OCI-LY1 (cell line): ENCODE results near the gene ZNF627.

ENCODE experiments used
- H2AFZ ChIP-seq: fragments of 200-600 bp; sonication (generic), shearing (Covaris generic); 2 replicates; pipeline ENCODE4 v1.6.0; 2014; ENCODE audit warnings: antibody characterized with exemption, mild to moderate bottlenecking, low read length
- H3F3A ChIP-seq: fragments of 200-600 bp; sonication (generic), shearing (Covaris generic); 2 replicates; pipeline ENCODE4 v1.6.0; 2014; ENCODE audit warnings: mild to moderate bottlenecking, antibody characterized with exemption, low read length, moderate library complexity; ENCODE audit not compliant: insufficient read depth
- H3K27ac ChIP-seq: fragments of 200-600 bp; sonication (generic); 2 replicates; pipeline ENCODE4 v1.5.1; 2014; ENCODE audit warnings: low read length, mixed run types, mild to moderate bottlenecking, low read depth; ENCODE audit not compliant: poor library complexity, severe bottlenecking
- H3K27me3 ChIP-seq: fragments of 200-600 bp; sonication (generic); 2 replicates; pipeline ENCODE4 v1.6.0; 2014; ENCODE audit warnings: antibody characterized with exemption, mild to moderate bottlenecking, low read length, moderate library complexity; ENCODE audit not compliant: insufficient read depth
- H3K36me3 ChIP-seq: fragments of 200-600 bp; sonication (generic); 2 replicates; pipeline ENCODE4 v1.6.1; 2014; ENCODE audit warnings: mild to moderate bottlenecking, antibody characterized with exemption, low read length, moderate library complexity, mixed read lengths; ENCODE audit not compliant: insufficient read depth
- H3K4me1 ChIP-seq: fragments of 200-600 bp; sonication (generic); 2 replicates; pipeline ENCODE4 v1.5.1; 2014; ENCODE audit warnings: mild to moderate bottlenecking, low read length, moderate library complexity; ENCODE audit not compliant: insufficient read depth, severe bottlenecking
- H3K4me2 ChIP-seq: fragments of 200-600 bp; sonication (generic), shearing (Covaris generic); 2 replicates; pipeline ENCODE4 v1.6.1; 2014; ENCODE audit warnings: low read length
- H3K4me3 ChIP-seq: fragments of 200-600 bp; sonication (generic); 2 replicates; pipeline ENCODE4 v1.5.1; 2014; ENCODE audit warnings: low read length, low read depth, mild to moderate bottlenecking, mixed read lengths; ENCODE audit not compliant: poor library complexity, severe bottlenecking
- H3K79me2 ChIP-seq: fragments of 200-600 bp; shearing (Covaris generic); 2 replicates; pipeline ENCODE4 v1.6.1; 2016; ENCODE audit warnings: mixed run types, low read length, mixed read lengths; ENCODE audit not compliant: insufficient read depth
- H3K9ac ChIP-seq: fragments of 200-600 bp; sonication (generic), shearing (Covaris generic); 2 replicates; pipeline ENCODE4 v1.6.1; 2014; ENCODE audit warnings: mild to moderate bottlenecking, low read length, mixed read lengths
- H3K9me2 ChIP-seq: fragments of 200-600 bp; sonication (generic), shearing (Covaris generic); 2 replicates; pipeline ENCODE4 v1.6.1; 2014; ENCODE audit warnings: low read depth, mild to moderate bottlenecking, low read length, mixed read lengths
- H3K9me3 ChIP-seq: fragments of 200-600 bp; shearing (Covaris generic); 2 replicates; pipeline ENCODE4 v1.6.1; 2014; ENCODE audit warnings: low read length, mixed read lengths
- H4K20me1 ChIP-seq: fragments of 200-600 bp; sonication (generic), shearing (Covaris generic); 2 replicates; pipeline ENCODE4 v1.6.0; 2016; ENCODE audit warnings: mild to moderate bottlenecking, low read length; ENCODE audit not compliant: insufficient read depth
- EZH2 ChIP-seq: fragments of 200-600 bp; sonication (generic), shearing (Covaris generic); IDR thresholded peaks from 2 replicates; pipeline ENCODE4 v1.8.0; 2017; ENCODE audit warnings: borderline replicate concordance, mixed run types, mild to moderate bottlenecking, antibody characterized with exemption, low read length, moderate library complexity, mixed read lengths
- TF ChIP-seq, protein P1 (sequence below): fragments of 200-600 bp; sonication (generic), shearing (Covaris generic); IDR thresholded peaks from 2 replicates; pipeline ENCODE4 v1.5.1; 2017; ENCODE audit warnings: mild to moderate bottlenecking, antibody characterized with exemption, low read length, moderate library complexity, mixed read lengths

ZNF627 gene

GRCh38 chr19:11550265-11550664 is 47.0 kb upstream of the ZNF627 start:
- Histone ChIP-seq H3K27ac (no peak overlapping the region), H3K9me3 (no peaks in the 10 kb centered on the region), H3K36me3 (peaks cover 27% of the 10 kb centered on the region), H3K9me2 (no peaks in the 10 kb centered on the region), H2AFZ (no peak overlapping the region), H3K9ac (no peak overlapping the region), H3K79me2 (no peaks in the 10 kb centered on the region), H3F3A (no peaks in the 10 kb centered on the region), H3K4me2 (no peak overlapping the region), H4K20me1 (no peaks in the 10 kb centered on the region), H3K4me3 (no peak overlapping the region), H3K27me3 (no peaks in the 10 kb centered on the region), H3K4me1 (peaks cover 7% of the 10 kb centered on the region)
- no peak for TF ChIP-seq EZH2
- TF ChIP-seq, protein P1, sequence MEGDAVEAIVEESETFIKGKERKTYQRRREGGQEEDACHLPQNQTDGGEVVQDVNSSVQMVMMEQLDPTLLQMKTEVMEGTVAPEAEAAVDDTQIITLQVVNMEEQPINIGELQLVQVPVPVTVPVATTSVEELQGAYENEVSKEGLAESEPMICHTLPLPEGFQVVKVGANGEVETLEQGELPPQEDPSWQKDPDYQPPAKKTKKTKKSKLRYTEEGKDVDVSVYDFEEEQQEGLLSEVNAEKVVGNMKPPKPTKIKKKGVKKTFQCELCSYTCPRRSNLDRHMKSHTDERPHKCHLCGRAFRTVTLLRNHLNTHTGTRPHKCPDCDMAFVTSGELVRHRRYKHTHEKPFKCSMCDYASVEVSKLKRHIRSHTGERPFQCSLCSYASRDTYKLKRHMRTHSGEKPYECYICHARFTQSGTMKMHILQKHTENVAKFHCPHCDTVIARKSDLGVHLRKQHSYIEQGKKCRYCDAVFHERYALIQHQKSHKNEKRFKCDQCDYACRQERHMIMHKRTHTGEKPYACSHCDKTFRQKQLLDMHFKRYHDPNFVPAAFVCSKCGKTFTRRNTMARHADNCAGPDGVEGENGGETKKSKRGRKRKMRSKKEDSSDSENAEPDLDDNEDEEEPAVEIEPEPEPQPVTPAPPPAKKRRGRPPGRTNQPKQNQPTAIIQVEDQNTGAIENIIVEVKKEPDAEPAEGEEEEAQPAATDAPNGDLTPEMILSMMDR = no peak

- no peak overlapping the region for H2AFZ ChIP-seq
- no peak overlapping the region for H3K4me2 ChIP-seq
- H3K9me2 ChIP-seq = no peaks in the 10 kb centered on the region
- no peak overlapping the region for H3K4me3 ChIP-seq
- TF ChIP-seq, protein P1 = peak; percentile 41
- no peak for TF ChIP-seq EZH2
- no peaks in the 10 kb centered on the region for H3K79me2 ChIP-seq
- no peaks in the 10 kb centered on the region for H3K9me3 ChIP-seq
- peaks cover 30% of the 10 kb centered on the region for H3K36me3 ChIP-seq
- no peak overlapping the region for H3K27ac ChIP-seq
- H3K4me1 ChIP-seq = peaks cover 9% of the 10 kb centered on the region
- H3K27me3 ChIP-seq = no peaks in the 10 kb centered on the region
- no peaks in the 10 kb centered on the region for H4K20me1 ChIP-seq
- no peak overlapping the region for H3K9ac ChIP-seq
- H3F3A ChIP-seq = no peaks in the 10 kb centered on the region
Measured at GRCh38 chr19:11551603-11552235, 45.6 kb upstream of the ZNF627 start.

DNA sequence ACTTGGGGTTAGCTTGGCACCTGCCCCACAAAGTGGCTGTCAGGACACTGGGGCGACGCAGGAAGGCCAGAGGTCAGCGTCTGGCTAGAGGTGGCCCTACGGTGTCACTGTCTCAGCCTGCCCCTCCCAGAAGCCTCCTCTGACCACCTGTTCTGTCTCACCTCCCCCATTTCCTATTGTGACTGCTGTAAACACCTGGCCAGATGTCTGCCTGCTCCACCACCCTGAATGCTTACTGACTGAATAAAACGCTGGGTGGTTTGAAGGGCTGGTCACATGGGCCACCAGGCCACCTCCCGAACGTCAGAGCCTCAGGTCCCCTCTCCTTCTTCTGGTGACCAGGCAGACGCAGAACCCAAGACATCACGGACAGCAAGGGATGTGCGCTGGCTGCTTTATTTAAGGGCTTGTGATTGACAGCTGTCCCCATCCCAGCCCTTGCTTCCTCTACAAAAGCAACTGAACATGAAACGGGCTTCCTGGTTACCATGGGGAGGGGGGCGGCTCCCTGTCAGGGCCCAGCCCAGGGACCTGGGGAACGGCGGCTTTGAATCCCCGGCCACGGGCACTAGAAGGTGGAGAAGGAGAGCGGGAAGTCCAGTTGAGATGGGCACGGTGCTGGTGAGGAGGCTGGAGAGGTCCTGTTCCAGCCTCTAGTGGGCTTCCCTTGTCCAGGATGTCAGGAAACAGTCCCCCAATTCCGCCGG is 44.5 kb upstream of the ZNF627 start:
- TF ChIP-seq, protein P1 = no peak
- no peak for TF ChIP-seq EZH2
- no peaks in the 10 kb centered on the region for H3F3A ChIP-seq
- no peak overlapping the region for H3K4me3 ChIP-seq
- no peak overlapping the region for H2AFZ ChIP-seq
- H3K9ac ChIP-seq = no peak overlapping the region
- H3K9me3 ChIP-seq = no peaks in the 10 kb centered on the region
- peaks cover 5% of the 10 kb centered on the region for H3K79me2 ChIP-seq
- no peak overlapping the region for H3K4me2 ChIP-seq
- H3K4me1 ChIP-seq = peaks cover 17% of the 10 kb centered on the region
- no peaks in the 10 kb centered on the region for H4K20me1 ChIP-seq
- no peaks in the 10 kb centered on the region for H3K9me2 ChIP-seq
- peak overlapping the region; percentile 43 for H3K27ac ChIP-seq
- H3K27me3 ChIP-seq = no peaks in the 10 kb centered on the region
- peaks cover 30% of the 10 kb centered on the region for H3K36me3 ChIP-seq
